Retinal pigment epithelial cell (primary cell): ENCODE data around the gene SIRT2.

Experiments
- DNase-seq: peaks from one replicate; pipeline ENCODE4 v3.0.0-alpha.2; 2010; ENCODE audit warnings: low read depth
- H3K4me3 ChIP-seq: 2 replicates; pipeline ENCODE4 v1.5.1; 2011; ENCODE audit warnings: mild to moderate bottlenecking, low read length, control low read depth, moderate library complexity
- TF ChIP-seq, protein P1 (sequence below): conservative IDR thresholded peaks from 2 replicates; pipeline ENCODE4 v1.5.1; 2011; ENCODE audit warnings: low read depth, low read length, control low read depth, inconsistent platforms

Gene SIRT2

DNA sequence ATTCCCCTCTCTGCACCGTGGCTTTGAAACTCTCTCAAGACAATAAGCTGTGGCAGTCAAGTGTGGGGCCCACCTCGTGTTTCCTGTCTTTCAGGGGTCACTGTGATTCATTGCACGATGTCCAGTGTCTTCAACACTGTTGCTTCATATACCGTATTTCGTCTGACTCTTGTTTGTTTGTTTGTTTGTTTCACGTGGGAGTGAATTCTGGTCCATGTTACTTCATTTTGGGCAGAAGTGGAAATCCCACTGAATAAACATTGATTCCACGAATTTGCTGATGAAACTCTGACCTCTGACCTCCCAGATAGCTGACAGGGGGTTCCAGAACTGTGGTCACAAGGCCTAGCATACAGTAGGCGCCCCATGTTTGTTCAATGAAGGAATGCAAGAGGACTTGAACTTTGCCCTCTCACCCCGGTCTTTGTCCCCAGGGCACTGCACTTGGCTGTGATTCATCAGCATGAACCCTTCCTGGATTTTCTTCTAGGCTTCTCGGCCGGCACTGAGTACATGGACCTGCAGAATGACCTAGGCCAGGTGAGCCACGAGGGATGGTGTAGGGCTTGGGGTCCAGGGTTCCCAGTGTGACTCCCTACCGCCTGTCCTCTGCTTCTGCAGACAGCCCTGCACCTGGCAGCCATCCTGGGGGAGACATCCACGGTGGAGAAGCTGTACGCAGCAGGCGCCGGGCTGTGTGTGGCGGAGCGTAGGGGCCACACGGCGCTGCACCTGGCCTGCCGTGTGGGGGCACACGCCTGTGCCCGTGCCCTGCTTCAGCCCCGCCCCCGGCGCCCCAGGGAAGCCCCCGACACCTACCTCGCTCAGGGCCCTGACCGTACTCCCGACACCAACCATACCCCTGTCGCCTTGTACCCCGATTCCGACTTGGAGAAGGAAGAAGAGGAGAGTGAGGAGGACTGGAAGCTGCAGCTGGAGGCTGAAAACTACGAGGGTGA, 5.4 kb upstream of the SIRT2 start:
- TF ChIP-seq, protein P1, sequence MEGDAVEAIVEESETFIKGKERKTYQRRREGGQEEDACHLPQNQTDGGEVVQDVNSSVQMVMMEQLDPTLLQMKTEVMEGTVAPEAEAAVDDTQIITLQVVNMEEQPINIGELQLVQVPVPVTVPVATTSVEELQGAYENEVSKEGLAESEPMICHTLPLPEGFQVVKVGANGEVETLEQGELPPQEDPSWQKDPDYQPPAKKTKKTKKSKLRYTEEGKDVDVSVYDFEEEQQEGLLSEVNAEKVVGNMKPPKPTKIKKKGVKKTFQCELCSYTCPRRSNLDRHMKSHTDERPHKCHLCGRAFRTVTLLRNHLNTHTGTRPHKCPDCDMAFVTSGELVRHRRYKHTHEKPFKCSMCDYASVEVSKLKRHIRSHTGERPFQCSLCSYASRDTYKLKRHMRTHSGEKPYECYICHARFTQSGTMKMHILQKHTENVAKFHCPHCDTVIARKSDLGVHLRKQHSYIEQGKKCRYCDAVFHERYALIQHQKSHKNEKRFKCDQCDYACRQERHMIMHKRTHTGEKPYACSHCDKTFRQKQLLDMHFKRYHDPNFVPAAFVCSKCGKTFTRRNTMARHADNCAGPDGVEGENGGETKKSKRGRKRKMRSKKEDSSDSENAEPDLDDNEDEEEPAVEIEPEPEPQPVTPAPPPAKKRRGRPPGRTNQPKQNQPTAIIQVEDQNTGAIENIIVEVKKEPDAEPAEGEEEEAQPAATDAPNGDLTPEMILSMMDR: no peak
- DNase-seq: no peak
- no peak overlapping the region for H3K4me3 ChIP-seq

DNA sequence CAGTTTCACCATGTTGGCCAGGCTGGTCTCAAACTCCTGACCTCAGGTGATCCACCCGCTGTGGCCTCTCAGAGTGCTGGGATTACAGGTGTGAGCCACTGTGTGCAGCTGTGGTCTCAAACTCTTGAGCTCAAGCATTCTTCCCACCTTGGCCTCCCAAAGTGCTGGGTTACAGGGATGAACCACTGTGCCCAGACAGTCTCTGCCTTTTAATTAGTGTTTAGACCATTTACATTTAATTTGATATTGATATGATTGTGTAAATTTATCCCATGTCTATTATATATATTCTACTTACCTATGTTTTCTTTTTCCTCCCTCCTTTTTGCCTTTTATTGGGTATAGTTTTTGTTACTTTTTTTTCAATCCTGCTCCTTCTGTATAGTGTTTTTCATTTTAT, 2.3 kb upstream of the SIRT2 start:
- DNase-seq: no peak
- H3K4me3 ChIP-seq: no peak overlapping the region
- TF ChIP-seq, protein P1: no peak

DNA sequence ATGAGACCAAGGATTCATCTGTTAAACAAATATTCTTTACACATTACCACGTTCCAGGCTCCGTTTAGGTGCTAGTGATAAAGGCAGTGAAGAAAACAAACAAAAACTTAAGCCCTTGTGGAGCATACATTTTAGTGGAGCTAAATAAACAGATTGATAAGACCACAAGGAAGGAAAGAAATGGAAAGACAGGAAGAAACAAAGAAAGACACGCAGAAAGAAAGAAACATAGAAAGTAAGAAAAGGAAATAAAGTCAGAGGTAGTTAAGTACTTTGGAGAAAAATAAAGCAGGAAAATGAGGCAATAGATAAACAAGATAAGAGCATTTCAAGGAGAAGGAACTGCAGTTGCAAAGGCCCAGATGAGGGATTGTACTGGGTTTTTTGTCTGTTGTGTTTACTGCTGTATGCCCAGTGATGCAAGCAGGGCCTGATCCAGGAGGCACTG, 1.3 kb upstream of the SIRT2 start:
- no peak for DNase-seq
- H3K4me3 ChIP-seq: peak overlapping the region; percentile 89
- TF ChIP-seq, protein P1: no peak

DNA sequence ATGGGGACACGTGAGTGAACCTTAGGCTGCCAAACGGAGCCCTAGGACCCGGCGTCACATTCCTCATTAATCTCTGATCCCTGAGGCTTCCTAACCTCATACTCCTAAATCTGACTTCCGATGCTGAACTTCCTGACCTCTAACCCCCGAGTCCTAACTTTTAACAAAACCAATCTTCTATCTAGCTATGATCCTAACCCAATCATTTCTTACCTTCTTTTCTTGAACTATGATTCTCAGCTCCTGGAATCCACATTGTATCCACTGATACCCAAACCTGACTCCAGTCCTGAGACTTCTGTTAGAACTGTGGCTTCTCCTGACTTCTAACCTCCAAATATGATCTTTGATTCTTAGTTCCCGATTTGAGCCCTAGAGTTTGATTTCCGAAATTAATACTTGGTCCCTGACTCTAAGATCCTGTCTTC, 798 bp upstream of the SIRT2 start:
- H3K4me3 ChIP-seq: peak overlapping the region; percentile 89
- DNase-seq: no peak
- TF ChIP-seq, protein P1: no peak

DNA sequence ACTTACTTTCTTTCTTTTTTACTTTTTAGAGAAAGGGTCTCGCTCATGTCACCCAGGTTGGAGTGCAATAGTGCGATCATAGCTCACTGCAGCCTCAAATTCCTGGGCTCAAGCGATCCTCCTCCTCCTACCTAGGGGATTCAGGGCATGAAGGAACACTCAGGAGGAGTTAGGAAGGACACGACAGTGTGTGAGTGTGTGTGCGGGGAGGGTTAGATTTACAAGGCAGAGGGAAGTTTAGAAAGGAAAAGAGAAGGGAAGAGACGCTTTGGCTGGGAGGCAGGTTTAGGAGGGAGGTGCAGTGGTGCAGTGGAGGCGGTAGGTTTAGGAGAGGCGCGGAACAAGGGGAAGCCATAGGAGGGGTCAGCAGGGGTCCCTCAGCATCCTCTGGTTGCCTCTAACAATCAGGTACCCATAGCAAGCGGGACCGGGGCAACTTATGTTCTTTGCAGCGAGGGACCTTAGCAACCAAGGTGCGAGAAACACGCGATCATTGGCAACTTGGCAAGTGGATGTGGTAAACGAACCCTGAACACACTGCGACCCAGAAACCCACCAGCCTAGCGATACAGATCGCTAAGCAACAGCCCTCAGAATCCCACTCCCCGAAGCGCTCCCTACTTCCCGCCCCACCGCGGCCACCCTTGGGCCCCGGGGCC, 501 bp downstream of the SIRT2 start:
- no peak for DNase-seq
- TF ChIP-seq, protein P1: no peak

DNA sequence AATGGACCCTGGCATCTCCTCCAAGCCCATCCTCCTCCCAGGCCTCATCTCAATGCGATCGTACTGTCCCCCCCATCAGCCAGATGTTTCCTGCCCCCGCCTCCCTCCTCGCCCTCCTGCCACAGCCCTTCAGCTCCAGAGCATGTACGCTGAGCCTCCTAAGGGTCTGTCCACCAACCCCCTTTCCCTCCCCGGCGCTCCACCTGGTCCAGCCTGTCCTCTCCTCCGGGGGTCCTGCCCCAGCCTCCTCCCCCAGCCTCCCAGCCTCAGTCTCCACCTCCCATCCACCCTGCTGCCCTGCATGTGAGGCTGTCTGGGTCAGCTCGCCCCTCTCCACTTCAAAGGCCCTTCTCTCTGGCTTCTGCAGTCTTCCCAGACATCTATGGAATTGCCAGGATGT, 4.5 kb downstream of the SIRT2 start:
- H3K4me3 ChIP-seq: no peak overlapping the region
- no peak for DNase-seq
- TF ChIP-seq, protein P1: no peak

More for the DNA sequence above, 501 bp downstream of the SIRT2 start:
- H3K4me3 ChIP-seq: peak overlapping the region; percentile 89
